Measurements from ENCODE around the gene CD209.

Gene CD209

DNA sequence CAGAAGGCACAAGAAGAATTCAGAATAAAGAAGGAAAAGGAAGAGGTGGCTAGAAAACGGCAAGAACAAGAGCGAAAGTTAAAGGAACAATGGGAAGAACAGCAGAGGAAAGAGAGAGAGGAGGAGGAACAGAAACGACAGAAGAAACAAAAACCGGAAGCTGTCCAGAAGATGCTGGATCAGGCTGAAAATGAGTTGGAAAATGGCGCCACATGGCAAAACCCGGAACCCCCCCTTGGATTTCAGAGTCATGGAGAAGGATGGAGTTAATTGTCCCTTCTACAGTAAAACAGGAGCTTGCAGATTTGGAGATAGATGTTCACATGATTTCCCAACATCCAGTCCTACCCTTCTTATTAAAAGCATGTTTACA, 6.7 kb downstream of the CD209 start:
- TF ChIP-seq, protein P1, sequence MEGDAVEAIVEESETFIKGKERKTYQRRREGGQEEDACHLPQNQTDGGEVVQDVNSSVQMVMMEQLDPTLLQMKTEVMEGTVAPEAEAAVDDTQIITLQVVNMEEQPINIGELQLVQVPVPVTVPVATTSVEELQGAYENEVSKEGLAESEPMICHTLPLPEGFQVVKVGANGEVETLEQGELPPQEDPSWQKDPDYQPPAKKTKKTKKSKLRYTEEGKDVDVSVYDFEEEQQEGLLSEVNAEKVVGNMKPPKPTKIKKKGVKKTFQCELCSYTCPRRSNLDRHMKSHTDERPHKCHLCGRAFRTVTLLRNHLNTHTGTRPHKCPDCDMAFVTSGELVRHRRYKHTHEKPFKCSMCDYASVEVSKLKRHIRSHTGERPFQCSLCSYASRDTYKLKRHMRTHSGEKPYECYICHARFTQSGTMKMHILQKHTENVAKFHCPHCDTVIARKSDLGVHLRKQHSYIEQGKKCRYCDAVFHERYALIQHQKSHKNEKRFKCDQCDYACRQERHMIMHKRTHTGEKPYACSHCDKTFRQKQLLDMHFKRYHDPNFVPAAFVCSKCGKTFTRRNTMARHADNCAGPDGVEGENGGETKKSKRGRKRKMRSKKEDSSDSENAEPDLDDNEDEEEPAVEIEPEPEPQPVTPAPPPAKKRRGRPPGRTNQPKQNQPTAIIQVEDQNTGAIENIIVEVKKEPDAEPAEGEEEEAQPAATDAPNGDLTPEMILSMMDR (IDR thresholded peaks at IDR 0.05; ENCODE audit: low read depth, low read length), result no peak
- H3K4me3 ChIP-seq (ENCODE audit: low read depth, low read length), result no peak overlapping the region
- in situ Hi-C loops (cut with HindIII; ENCODE audit: low sequenced_read_pairs), result no loop called here
- DNase-seq (ENCODE audit: low read depth, low spot score), result no peak

DNA sequence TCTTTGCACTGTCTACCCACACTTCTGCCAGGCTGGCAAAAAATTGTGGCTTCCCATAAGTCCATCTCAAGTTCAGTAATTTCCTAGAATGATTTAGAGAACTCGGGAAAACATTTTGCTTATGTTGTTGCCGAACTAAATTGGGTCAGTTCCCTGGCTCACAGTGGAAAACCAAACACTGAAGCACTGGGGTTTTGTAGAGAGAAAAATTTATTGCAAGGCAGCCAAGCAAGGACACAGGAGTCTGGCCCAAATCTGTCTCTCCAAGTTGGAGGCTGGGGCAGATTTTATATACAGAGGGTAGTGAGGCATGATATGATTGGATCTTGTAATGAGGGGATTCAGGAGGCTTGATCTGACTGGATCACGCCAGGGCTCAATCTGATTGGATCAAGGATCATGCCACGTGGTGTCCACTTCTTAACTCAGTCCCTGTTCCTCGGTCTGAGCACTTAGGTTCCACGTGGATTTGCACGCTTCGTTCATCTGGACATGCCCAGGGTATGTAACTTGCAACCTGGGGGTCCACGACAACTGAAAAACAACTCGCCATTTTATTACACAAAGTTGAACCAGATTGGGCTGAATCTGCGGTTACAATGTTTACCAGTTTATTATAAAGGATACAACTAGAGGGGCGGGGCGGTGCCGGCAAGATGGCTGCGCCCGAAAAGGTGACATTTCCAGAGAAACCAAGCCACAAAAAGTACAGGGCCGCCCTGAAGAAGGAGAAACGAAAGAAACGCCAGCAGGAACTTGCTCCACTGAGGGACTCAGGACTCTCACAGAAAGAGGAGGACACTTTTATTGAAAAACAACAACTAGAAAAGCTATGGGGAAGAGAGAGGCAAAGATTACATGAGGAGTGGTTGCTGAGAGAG, 7.3 kb downstream of the CD209 start:
- DNase-seq (ENCODE audit: low read depth, low spot score), result no peak
- in situ Hi-C loops (cut with HindIII; ENCODE audit: low sequenced_read_pairs), result no loop called here
- TF ChIP-seq, protein P1 (IDR thresholded peaks at IDR 0.05; ENCODE audit: low read depth, low read length), result no peak
- no peak overlapping the region for H3K4me3 ChIP-seq (ENCODE audit: low read depth, low read length)

DNA sequence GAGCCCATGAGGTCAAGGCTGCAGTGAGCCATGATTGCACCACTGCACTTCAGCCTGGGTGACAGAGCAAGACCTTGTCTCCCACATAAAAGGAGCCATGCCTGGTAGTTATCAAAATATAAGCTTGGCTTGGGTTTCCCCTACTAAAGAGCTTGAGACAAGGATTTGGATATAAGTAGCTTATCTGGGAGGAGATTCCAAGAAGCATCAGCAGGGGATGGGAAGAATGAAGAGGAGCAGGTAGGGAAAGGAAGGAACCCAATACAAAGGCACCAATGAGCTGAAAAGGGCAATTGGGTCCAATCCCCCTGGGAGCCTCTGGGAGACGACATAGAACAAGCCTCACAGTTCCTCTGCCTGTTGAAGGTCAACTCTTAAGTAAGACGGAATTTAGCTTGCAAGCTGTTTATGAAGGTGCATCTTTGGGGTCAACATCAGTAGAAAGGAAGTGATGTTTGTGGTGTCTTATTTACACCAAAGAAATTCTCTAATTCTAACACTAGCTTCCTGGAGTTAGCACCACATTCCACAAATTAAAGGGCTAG, 8.1 kb downstream of the CD209 start:
- H3K4me3 ChIP-seq (ENCODE audit: low read depth, low read length), result no peak overlapping the region
- in situ Hi-C loops (cut with HindIII; ENCODE audit: low sequenced_read_pairs), result no loop called here
- TF ChIP-seq, protein P1 (IDR thresholded peaks at IDR 0.05; ENCODE audit: low read depth, low read length), result no peak
- DNase-seq (ENCODE audit: low read depth, low spot score), result no peak

DNA sequence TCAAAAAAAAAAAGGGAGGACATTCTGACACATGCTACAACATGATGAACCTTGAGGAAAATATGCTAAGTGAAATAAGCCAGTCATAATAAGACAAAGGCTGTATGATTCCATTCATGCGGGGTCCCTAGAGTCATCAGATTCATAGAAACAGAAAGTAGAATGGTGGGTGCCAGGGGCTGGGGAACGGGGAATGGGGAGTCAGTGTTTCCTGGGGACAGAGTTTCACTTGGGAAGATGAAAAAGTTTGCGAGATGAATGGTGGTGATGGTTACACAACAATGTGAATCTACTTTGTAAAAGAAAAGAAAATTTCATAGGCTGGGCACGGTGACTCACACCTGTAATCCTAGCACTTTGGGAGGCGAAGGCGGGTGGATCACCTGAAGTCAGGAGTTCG, 9.3 kb downstream of the CD209 start:
- in situ Hi-C loops (cut with HindIII; ENCODE audit: low sequenced_read_pairs), result no loop called here

DNA sequence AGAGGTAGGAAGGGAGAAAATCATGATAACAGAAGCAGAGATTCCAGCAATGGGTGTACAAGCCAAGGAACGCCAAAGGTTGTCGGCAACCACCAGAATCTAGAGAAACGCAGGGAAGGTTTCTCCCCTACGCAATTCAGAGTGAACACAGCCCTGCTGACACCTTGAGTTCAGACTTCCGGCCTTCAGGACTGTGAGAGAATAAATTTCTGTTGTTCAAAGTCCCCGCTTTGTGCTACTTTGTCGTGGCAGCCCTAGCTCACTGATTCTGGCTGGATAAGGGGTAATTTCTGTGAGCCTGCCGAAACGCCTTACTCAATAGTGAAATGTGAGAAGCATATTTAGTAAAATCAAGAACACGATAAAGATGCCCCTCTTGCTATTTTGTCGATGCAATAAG, 10.1 kb downstream of the CD209 start:
- no peak overlapping the region for H3K4me3 ChIP-seq (ENCODE audit: low read depth, low read length)
- TF ChIP-seq, protein P1 (IDR thresholded peaks at IDR 0.05; ENCODE audit: low read depth, low read length), result no peak
- no peak for DNase-seq (ENCODE audit: low read depth, low spot score)
- in situ Hi-C loops (cut with HindIII; ENCODE audit: low sequenced_read_pairs), result no loop called here

More for the DNA sequence above, 9.3 kb downstream of the CD209 start:
- no peak for DNase-seq (ENCODE audit: low read depth, low spot score)
- TF ChIP-seq, protein P1 (IDR thresholded peaks at IDR 0.05; ENCODE audit: low read depth, low read length), result no peak
- H3K4me3 ChIP-seq (ENCODE audit: low read depth, low read length), result no peak overlapping the region

DNA sequence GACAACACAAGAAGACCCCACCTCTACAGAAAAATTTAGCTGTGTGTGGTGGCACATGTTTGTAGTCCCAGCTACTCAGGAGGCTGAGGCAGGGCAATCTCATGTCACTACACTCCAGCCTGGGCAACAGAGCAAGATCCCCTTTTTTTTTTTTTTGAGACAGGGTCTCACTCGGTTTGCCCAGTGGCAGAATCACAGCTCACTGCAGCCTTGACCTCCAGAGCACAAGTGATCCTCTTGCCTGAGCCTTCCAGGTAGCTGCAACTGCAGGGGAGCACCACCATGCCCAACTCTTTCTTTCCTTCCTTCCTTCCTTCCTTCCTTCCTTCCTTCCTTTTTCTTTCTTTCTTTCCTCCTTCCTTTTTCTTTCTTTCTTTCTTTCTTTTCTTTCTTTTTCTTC, 11.2 kb downstream of the CD209 start:
- no peak for DNase-seq (ENCODE audit: low read depth, low spot score)
- in situ Hi-C loops (cut with HindIII; ENCODE audit: low sequenced_read_pairs), result no loop called here
- TF ChIP-seq, protein P1 (IDR thresholded peaks at IDR 0.05; ENCODE audit: low read depth, low read length), result no peak
- H3K4me3 ChIP-seq (ENCODE audit: low read depth, low read length), result no peak overlapping the region

All from astrocyte of the spinal cord (primary cell).